Astrocyte of the cerebellum (primary cell): ENCODE measurements around the gene KCNAB1.

Experiments used
- DNase-seq: peaks from one replicate; pipeline ENCODE4 v3.0.0-alpha.2; 2011; ENCODE audit warnings: low read depth
- H3K4me3 ChIP-seq: 2 replicates; pipeline ENCODE4 v1.5.1; 2011; ENCODE audit warnings: mild to moderate bottlenecking, low read depth, low read length, moderate library complexity
- CTCF ChIP-seq: IDR thresholded peaks from 2 replicates; pipeline ENCODE4 v1.5.1; 2012; ENCODE audit warnings: low read length, low read depth, moderate library complexity, mild to moderate bottlenecking; ENCODE audit errors: missing control alignments
- in situ Hi-C: cut with HindIII; loops from 2 replicates; pipeline ENCODE4 v1.10.0; 2017; ENCODE audit warnings: low sequenced_read_pairs

KCNAB1 gene

GRCh38 chr3:156109989-156110388 is 10.4 kb upstream of the KCNAB1 start:
- no peak overlapping the region for H3K4me3 ChIP-seq
- in situ Hi-C loops = no loop called here
- TF ChIP-seq CTCF = no peak
- DNase-seq = no peak

GRCh38 chr3:156126467-156126866 is 6.1 kb downstream of the KCNAB1 start:
- no peak for TF ChIP-seq CTCF
- no peak overlapping the region for H3K4me3 ChIP-seq
- no peak for DNase-seq
- in situ Hi-C loops = no loop called here

GRCh38 chr3:156131241-156131640 is 10.9 kb downstream of the KCNAB1 start:
- in situ Hi-C loops = no loop called here
- no peak for TF ChIP-seq CTCF
- no peak for DNase-seq
- H3K4me3 ChIP-seq = no peak overlapping the region

- no peak for TF ChIP-seq CTCF
- no peak overlapping the region for H3K4me3 ChIP-seq
- in situ Hi-C loops = no loop called here
- no peak for DNase-seq
Observed at GRCh38 chr3:156131799-156132198, 11.4 kb downstream of the KCNAB1 start.

- H3K4me3 ChIP-seq = no peak overlapping the region
- in situ Hi-C loops = no loop called here
- TF ChIP-seq CTCF = no peak
- DNase-seq = no peak
Observed at GRCh38 chr3:156132313-156132712, 11.9 kb downstream of the KCNAB1 start.

- no peak for TF ChIP-seq CTCF
- no peak for DNase-seq
- H3K4me3 ChIP-seq = no peak overlapping the region
- in situ Hi-C loops = no loop called here
Observed at GRCh38 chr3:156133076-156133475, 12.7 kb downstream of the KCNAB1 start.
